K562 (cell line): ENCODE results near the gene ZNF69. TPM values are rescaled to one million over a fixed set of nuclear protein-coding genes. Genes with fewer than 3 reads are reported as not detected.
A peak's percentile ranks its signal among the peaks of the same experiment; 100 is the strongest.
"Not testable (repeated sequence)": the region's sequence is repeated elsewhere in the genome, so short reads cannot be mapped to it uniquely, and the experiment has no call there.

Experiments
- ATAC-seq: fragments of 200-7000 bp; cut with Tn5 transposase; 3 replicates; pipeline ENCODE4 v1.9.1; 2020; ENCODE audit warnings: moderate library complexity
- BruUV-seq: library from RNA; stranded (reverse); fragments of 400-500 nt; replicated peaks from 2 replicates; lab custom pipeline; 2021; lab: Mats Ljungman, UMichigan
- CTCF ChIA-PET: fragments of 300-600 bp; formaldehyde crosslinking; extraction: SDS; loops from one replicate; lab custom pipeline; 2021; ENCODE audit warnings: low intra/inter-chr PET ratio; lab: Yijun Ruan, JAX
- POLR2A ChIA-PET: fragments of 300-600, 350-650 bp; sonication (Branson Sonifier 250); formaldehyde crosslinking; extraction: SDS; loops from one replicate; lab custom pipeline; 2021; ENCODE audit warnings: antibody characterized with exemption, inconsistent platforms; lab: Yijun Ruan, JAX
- DNase-seq, 4 experiments: peaks; one replicate each; pipeline versions ENCODE4 v3.0.0 to v3.0.0-alpha.2; 2011 to 2018; ENCODE audit warnings: low spot score in 3 of 4, mixed read lengths in 3 of 4; ENCODE audit errors: extremely low read depth in 1 of 4
- FAIRE-seq: peaks from 2 replicates; lab custom pipeline; 2011; peaks lifted over from hg19 to GRCh38; lab: Jason Lieb, UNC
- H2AFZ ChIP-seq: 2 replicates; pipeline ENCODE4 v1.6.0; 2011; ENCODE audit warnings: low read depth, low read length, control low read depth, inconsistent platforms
- H3K27ac ChIP-seq: fragments of 200-600 bp; 3 replicates; pipeline ENCODE4 v1.8.0; 2011; ENCODE audit warnings: low read depth, mild to moderate bottlenecking, control low read depth, inconsistent platforms, low read length, moderate library complexity, mixed read lengths; ENCODE audit errors: extremely low read depth
- H3K27me3 ChIP-seq, 2 experiments: fragments of 300-600 bp in 1 of 2; 2 replicates in 1 of 2; 3 replicates in 1 of 2; pipeline versions ENCODE4 v1.6.0 to v1.8.0; 2011; ENCODE audit warnings: inconsistent platforms in 2 of 2, low read length in 2 of 2, mild to moderate bottlenecking in 1 of 2, mixed read lengths in 1 of 2, moderate library complexity in 1 of 2; ENCODE audit not compliant: control insufficient read depth in 2 of 2, insufficient read depth in 2 of 2
- H3K36me3 ChIP-seq: fragments of 300-600 bp; 3 replicates; pipeline ENCODE4 v1.8.0; 2011; ENCODE audit warnings: mild to moderate bottlenecking, low read length, inconsistent platforms; ENCODE audit not compliant: control insufficient read depth, insufficient read depth
- H3K4me1 ChIP-seq, 2 experiments: fragments of 200-600 bp in 1 of 2; replicated peaks in 1 of 2; 2 replicates in 1 of 2; 3 replicates in 1 of 2; pipeline versions ENCODE4 v1.5.1 to v1.8.0; 2011; ENCODE audit warnings: inconsistent platforms in 2 of 2, low read length in 2 of 2, mild to moderate bottlenecking in 1 of 2, mixed read lengths in 1 of 2, moderate library complexity in 1 of 2; ENCODE audit not compliant: control insufficient read depth in 2 of 2, insufficient read depth in 2 of 2
- H3K4me2 ChIP-seq: 2 replicates; pipeline ENCODE4 v1.6.1; 2011; ENCODE audit warnings: low read length, control low read depth, inconsistent platforms, mixed read lengths; ENCODE audit not compliant: insufficient read depth
- H3K4me3 ChIP-seq: fragments of 200-600 bp; sonication (generic), shearing (Covaris generic); 2 replicates; pipeline ENCODE4 v1.5.1; 2016; ENCODE audit warnings: control low read depth, inconsistent platforms
- H3K79me2 ChIP-seq: fragments of 200-600 bp; 3 replicates; pipeline ENCODE4 v1.8.0; 2011; ENCODE audit warnings: low read length, inconsistent platforms; ENCODE audit not compliant: control insufficient read depth, insufficient read depth
- H3K9ac ChIP-seq, 2 experiments: 2 replicates each; pipeline versions ENCODE4 v1.6.0 to v1.6.1; 2011; ENCODE audit warnings: low read depth in 2 of 2, low read length in 2 of 2, control low read depth in 1 of 2, inconsistent platforms in 1 of 2, mild to moderate bottlenecking in 1 of 2, mixed read lengths in 1 of 2; ENCODE audit not compliant: insufficient read depth in 1 of 2
- H3K9me1 ChIP-seq: one replicate; pipeline ENCODE4 v1.6.0; 2011; ENCODE audit warnings: inconsistent platforms, mild to moderate bottlenecking, low read length, moderate library complexity; ENCODE audit not compliant: control insufficient read depth, insufficient read depth
- H3K9me3 ChIP-seq: replicated peaks from 2 replicates; pipeline ENCODE4 v1.5.1; 2011; ENCODE audit warnings: low read depth, low read length, inconsistent platforms; ENCODE audit not compliant: control insufficient read depth, insufficient read depth
- H4K20me1 ChIP-seq: replicated peaks from 2 replicates; pipeline ENCODE4 v1.6.1; 2011; ENCODE audit warnings: low read length, inconsistent platforms, mixed read lengths; ENCODE audit not compliant: control insufficient read depth, insufficient read depth
- ARID2 ChIP-seq: fragments of 450-650 bp; IDR thresholded peaks from 2 replicates; pipeline ENCODE4 v1.6.1; 2017; ENCODE audit warnings: antibody characterized with exemption, mild to moderate bottlenecking
- CBFB ChIP-seq: sonication (generic); formaldehyde crosslinking; IDR thresholded peaks from 2 replicates; pipeline ENCODE4 v1.4.0; 2020; ENCODE audit warnings: mild to moderate bottlenecking, missing genetic modification reagents
- CBX8 ChIP-seq: fragments of 200-600 bp; sonication (generic); IDR thresholded peaks from 2 replicates; pipeline ENCODE4 v1.6.1; 2012; ENCODE audit warnings: borderline replicate concordance, mixed run types, low read depth, mild to moderate bottlenecking, moderate library complexity, mixed read lengths, low read length, control low read depth, inconsistent platforms; ENCODE audit not compliant: poor library complexity, severe bottlenecking; ENCODE audit errors: extremely low read depth
- E2F1 ChIP-seq: sonication (generic); formaldehyde crosslinking; IDR thresholded peaks from 2 replicates; pipeline ENCODE4 v1.8.1; 2023; ENCODE audit warnings: mild to moderate bottlenecking, missing genetic modification reagents, moderate library complexity
- ZNF75A ChIP-seq: fragments of 450-650 bp; formaldehyde crosslinking; IDR thresholded peaks from 2 replicates; pipeline ENCODE4 v1.4.0; 2020; ENCODE audit warnings: mild to moderate bottlenecking
- WGBS: fragments of 100-300 bp; shearing (Covaris generic); methylation state at CpG from one replicate; pipeline ENCODE4 v1.1.6; 2016; ENCODE audit warnings: low coverage, mixed read lengths; ENCODE audit not compliant: insufficient coverage; ENCODE audit errors: missing lambda C conversion rate; 5-methylcytosine and 5-hydroxymethylcytosine counted together
- in situ Hi-C: fragments of 300-500 bp; cut with MboI; formaldehyde crosslinking; loops from 4 replicates; pipeline ENCODE4 v1.15.0; 2018; ENCODE audit warnings: inconsistent platforms, mixed read lengths
- intact Hi-C: fragments of 100-400 bp; cut with micrococcal nuclease; formaldehyde crosslinking; loops from 2 replicates; pipeline ENCODE4 v1.14.2; 2022
- polyA plus RNA-seq, 8 experiments: library from polyadenylated mRNA; depleted of rRNA in 4 of 8; stranded (reverse) in 5 of 8; unstranded in 3 of 8; fragments of >200 nt; fragmentation: Nextera tagmentation in 2 of 8; fragmentation: Illumina TruSeq in 1 of 8; extraction: Ambion mirVana in 2 of 8; extraction: Trizol in 1 of 8; gene quantifications; 2 replicates each; pipeline versions ENCODE4 v1.2.1 to v1.2.3, GENCODE V29; 2011 to 2014; ENCODE audit warnings: inconsistent platforms in 1 of 8, missing spikeins in 1 of 8
- total RNA-seq, 7 experiments: library from RNA; depleted of rRNA in 6 of 7; stranded (reverse); fragments of >200 nt in 6 of 7; fragmentation: Illumina TruSeq in 2 of 7; extraction: Trizol in 2 of 7; gene quantifications; 2 replicates each; pipeline versions ENCODE4 v1.2.1 to v1.2.3, GENCODE V29; 2011 to 2021; ENCODE audit warnings: low replicate concordance in 1 of 7
- TF ChIP-seq, protein P1 (sequence below): fragments of 450-650 bp; formaldehyde crosslinking; IDR thresholded peaks from 2 replicates; pipeline ENCODE4 v1.4.0; 2022; ENCODE audit warnings: mild to moderate bottlenecking, moderate library complexity

ZNF69 gene
- total and polyA plus RNA-seq, 9 of the 15 experiments (the other 6 are each of a cell fraction or from before 2014, with no cell fraction given), result 2.3 to 5.4 (median 3.6) TPM

DNA sequence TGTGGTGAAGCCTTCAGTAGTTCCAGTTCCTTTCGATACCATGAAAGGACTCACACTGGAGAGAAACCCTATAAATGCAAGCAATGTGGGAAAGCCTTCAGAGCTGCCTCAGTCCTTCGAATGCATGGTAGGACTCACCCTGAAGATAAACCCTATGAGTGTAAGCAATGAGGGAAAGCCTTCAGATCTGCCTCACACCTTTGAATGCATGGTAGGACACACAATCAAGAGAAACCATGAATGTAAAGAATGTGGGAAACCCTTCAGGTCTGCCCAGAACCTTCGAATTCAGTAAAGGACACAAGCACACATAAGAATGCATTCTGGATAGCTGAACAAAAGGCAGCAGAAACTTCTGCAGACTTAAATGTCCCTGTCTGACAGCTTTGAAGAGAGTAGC lies 18.3 kb downstream of the ZNF69 start (continued):
- no peak for TF ChIP-seq ARID2
- no peak for TF ChIP-seq CBX8
- TF ChIP-seq CBFB (CRISPR knock-in tag), result no peak
- TF ChIP-seq, protein P1, sequence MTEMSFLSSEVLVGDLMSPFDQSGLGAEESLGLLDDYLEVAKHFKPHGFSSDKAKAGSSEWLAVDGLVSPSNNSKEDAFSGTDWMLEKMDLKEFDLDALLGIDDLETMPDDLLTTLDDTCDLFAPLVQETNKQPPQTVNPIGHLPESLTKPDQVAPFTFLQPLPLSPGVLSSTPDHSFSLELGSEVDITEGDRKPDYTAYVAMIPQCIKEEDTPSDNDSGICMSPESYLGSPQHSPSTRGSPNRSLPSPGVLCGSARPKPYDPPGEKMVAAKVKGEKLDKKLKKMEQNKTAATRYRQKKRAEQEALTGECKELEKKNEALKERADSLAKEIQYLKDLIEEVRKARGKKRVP (CRISPR knock-in tag), result no peak
- TF ChIP-seq E2F1, result no peak
- TF ChIP-seq, all 486 proteins: peak for 7

DNA sequence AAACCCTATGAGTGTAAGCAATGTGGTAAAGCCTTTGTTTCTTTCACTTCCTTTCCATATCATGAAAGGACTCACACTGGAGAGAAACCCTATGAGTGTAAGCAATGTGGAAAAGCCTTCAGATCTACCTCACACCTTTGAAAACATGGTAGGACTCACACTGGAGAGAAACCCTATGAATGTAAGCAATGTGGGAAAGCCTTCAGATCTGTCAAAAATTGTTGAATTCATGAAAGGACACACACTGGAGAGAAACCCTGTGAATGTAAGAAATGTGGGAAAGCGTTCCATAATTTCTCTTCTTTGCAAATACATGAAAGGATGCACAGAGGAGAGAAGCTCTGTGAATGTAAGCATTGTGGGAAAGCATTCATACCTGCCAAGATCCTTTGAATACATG lies 24.4 kb downstream of the ZNF69 start:
- BruUV-seq, H3K9me1 ChIP-seq, H3K4me2 ChIP-seq, H3K27ac ChIP-seq, in situ Hi-C loops, ATAC-seq, H3K9ac ChIP-seq, H3K36me3 ChIP-seq, intact Hi-C loops, H3K79me2 ChIP-seq, H3K4me1 ChIP-seq, DNase-seq, POLR2A ChIA-PET, H3K4me3 ChIP-seq, H4K20me1 ChIP-seq, FAIRE-seq, H3K9me3 ChIP-seq, H2AFZ ChIP-seq, CTCF ChIA-PET, H3K27me3 ChIP-seq: not testable (repeated sequence)
- TF ChIP-seq ZNF75A (CRISPR knock-in tag), result peak; percentile 95
- 11% methylated on average over 1 of the region's 1 CpG for WGBS
